Panc1 (cell line): ENCODE data around the gene F13B.

Experiments used
- CTCF ChIP-seq: fragments of 450-650 bp; IDR thresholded peaks from 2 replicates; pipeline ENCODE4 v1.5.1; 2017; ENCODE audit warnings: mild to moderate bottlenecking
- POLR2AphosphoS5 ChIP-seq: IDR thresholded peaks from 2 replicates; pipeline ENCODE4 v1.6.1; 2012; ENCODE audit warnings: mild to moderate bottlenecking, low read depth, low read length, moderate library complexity
- SIN3A ChIP-seq: IDR thresholded peaks from 2 replicates; pipeline ENCODE4 v1.6.1; 2012; ENCODE audit warnings: low read depth, mild to moderate bottlenecking, low read length, moderate library complexity, borderline replicate concordance; ENCODE audit not compliant: insufficient read depth
- TCF7L2 ChIP-seq: IDR thresholded peaks from 2 replicates; pipeline ENCODE4 v1.6.1; 2011; ENCODE audit warnings: mild to moderate bottlenecking, low read depth, low read length, inconsistent platforms

- TF ChIP-seq CTCF (no peak), SIN3A (no peak), POLR2AphosphoS5 (no peak), TCF7L2 (no peak)
Observed at GRCh38 chr1:197016751-197017150, 50.3 kb downstream of the F13B start.
